Stimulated activated CD4-positive, alpha-beta T cell treated with anti-CD3 and anti-CD28 coated beads, TNF-alpha, amount 100 ng/mL, for 1 hour (primary cell): ENCODE results near the gene PRKG1.
"Not testable (repeated sequence)": the region's sequence is repeated elsewhere in the genome, so short reads cannot be mapped to it uniquely, and the experiment has no call there.

Experiments used
- DNase-seq, 3 donors: peaks; one replicate each; pipeline ENCODE4 v3.0.0-alpha.2; 2020; ENCODE audit warnings: low read depth in 3 of 3, low spot score in 1 of 3

Gene PRKG1

GRCh38 chr10:51729822-51730555 is 655.7 kb downstream of the PRKG1 start:
- no peak for DNase-seq

- no peak for DNase-seq
Measured at GRCh38 chr10:51733057-51733456, 658.8 kb downstream of the PRKG1 start.

- no peak for DNase-seq
Measured at GRCh38 chr10:51743146-51743545, 668.9 kb downstream of the PRKG1 start.

- no peak for DNase-seq
Measured at GRCh38 chr10:51744235-51745000, 670.1 kb downstream of the PRKG1 start.

GRCh38 chr10:51745397-51745796 is 671.1 kb downstream of the PRKG1 start:
- no peak for DNase-seq

- DNase-seq = no peak
Measured at GRCh38 chr10:51747216-51747615, 672.9 kb downstream of the PRKG1 start.

- no peak for DNase-seq
Measured at GRCh38 chr10:51748959-51749358, 674.7 kb downstream of the PRKG1 start.

GRCh38 chr10:51758366-51758765 is 684.1 kb downstream of the PRKG1 start:
- DNase-seq = no peak

GRCh38 chr10:51758838-51759237 is 684.6 kb downstream of the PRKG1 start:
- DNase-seq = not testable (repeated sequence)

GRCh38 chr10:51759896-51760534 is 685.7 kb downstream of the PRKG1 start:
- DNase-seq = no peak

- DNase-seq = no peak
Measured at GRCh38 chr10:51760864-51761640, 686.8 kb downstream of the PRKG1 start.

GRCh38 chr10:51763746-51764145 is 689.5 kb downstream of the PRKG1 start:
- no peak for DNase-seq

GRCh38 chr10:51765284-51765971 is 691.1 kb downstream of the PRKG1 start:
- no peak for DNase-seq

- no peak for DNase-seq
Measured at GRCh38 chr10:51766423-51767102, 692.3 kb downstream of the PRKG1 start.

GRCh38 chr10:51767103-51767763 is 692.9 kb downstream of the PRKG1 start:
- DNase-seq = no peak

- DNase-seq = no peak
Measured at GRCh38 chr10:51768886-51769465, 694.7 kb downstream of the PRKG1 start.

- DNase-seq = no peak
Measured at GRCh38 chr10:51770709-51771108, 696.4 kb downstream of the PRKG1 start.

GRCh38 chr10:51772387-51772786 is 698.1 kb downstream of the PRKG1 start:
- no peak for DNase-seq

- DNase-seq = no peak
Measured at GRCh38 chr10:51773681-51774080, 699.4 kb downstream of the PRKG1 start.
